GM19238 (cell line): ENCODE data around the gene SLC17A5.
A peak's percentile ranks its signal among the peaks of the same experiment; 100 is the strongest.
"Not testable (repeated sequence)": the region's sequence is repeated elsewhere in the genome, so short reads cannot be mapped to it uniquely, and the experiment has no call there.

ENCODE experiments used
- DNase-seq: peaks from one replicate; pipeline ENCODE4 v3.0.0; 2011; ENCODE audit warnings: low spot score; ENCODE audit not compliant: insufficient read length

Gene SLC17A5

GRCh38 chr6:73566954-73567591 lies 86.7 kb downstream of the SLC17A5 start:
- DNase-seq, result no peak

DNA sequence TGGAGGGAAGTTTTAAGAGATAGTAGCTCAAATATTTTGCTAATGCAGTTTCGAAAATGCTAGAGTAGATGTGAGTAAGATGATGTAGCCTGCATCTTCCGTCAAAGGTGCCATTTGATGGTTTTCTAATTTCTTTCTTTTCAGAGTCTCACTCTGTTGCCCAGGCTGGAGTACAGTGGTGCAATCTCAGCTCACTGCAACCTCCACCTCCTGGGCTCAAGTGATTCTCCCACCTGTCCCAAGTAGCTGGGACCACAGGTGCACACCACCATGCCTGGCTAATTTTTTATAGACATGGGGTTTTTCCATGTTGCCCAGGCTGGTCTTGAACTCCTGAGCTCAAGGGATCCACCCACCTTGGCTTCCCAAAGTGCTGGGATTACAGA lies 87.3 kb downstream of the SLC17A5 start:
- not testable (repeated sequence) for DNase-seq

DNA sequence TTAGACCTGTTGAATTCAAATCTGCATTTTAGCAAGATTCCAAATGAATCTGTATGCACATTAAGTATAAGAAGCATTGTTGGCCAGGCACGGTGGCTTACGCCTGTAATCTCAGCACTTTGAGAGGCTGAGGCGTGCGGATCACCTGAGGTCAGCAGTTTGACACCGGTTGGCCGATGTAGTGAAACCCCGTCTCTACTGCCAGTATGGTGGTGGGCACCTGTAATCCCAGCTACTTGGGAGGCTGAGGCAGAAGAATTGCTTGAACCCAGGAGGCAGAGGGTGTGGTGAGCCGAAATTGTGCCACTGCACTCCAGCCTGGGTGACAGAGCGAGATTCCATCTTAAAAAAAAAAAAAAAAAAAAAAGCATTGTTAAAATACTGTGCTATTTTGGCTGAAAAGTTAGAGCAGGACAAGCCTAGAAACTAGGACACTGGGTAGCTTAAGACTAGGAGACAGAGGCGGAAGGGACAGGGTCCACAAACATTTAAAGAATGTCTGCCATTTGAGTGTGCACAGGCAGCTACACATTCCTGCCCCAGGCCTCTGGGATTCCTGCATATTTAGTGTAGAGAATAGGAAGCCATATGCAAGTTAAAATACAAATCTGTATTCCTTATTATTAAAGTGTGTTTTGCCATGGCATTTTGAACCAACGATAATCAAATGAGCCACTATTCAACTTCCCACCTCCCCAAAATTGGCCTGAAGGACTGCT lies 87.9 kb downstream of the SLC17A5 start:
- DNase-seq, result no peak

- no peak for DNase-seq
Observed at GRCh38 chr6:73564578-73565345, 89.0 kb downstream of the SLC17A5 start.

DNA sequence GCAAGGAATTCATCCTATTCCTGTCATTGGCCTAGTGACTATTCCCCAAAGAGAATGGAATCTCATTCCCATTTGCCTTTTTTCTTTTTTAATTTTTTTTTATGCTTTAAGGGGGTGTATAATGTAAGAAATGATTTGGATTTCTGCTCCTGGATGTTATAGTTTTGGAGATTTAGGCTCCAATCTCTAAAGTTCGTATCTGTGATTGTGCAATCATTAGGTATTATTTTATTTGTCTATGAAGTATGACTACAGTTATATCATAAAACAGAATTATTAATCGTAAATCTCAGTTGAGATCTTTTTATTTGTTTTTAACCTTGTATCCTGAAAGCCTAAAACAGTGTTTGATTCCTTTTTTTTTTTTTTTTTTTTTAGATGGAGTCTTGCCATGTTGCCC lies 91.2 kb downstream of the SLC17A5 start:
- no peak for DNase-seq

GRCh38 chr6:73560853-73561407 lies 92.9 kb downstream of the SLC17A5 start:
- DNase-seq, result peak; percentile 19

DNA sequence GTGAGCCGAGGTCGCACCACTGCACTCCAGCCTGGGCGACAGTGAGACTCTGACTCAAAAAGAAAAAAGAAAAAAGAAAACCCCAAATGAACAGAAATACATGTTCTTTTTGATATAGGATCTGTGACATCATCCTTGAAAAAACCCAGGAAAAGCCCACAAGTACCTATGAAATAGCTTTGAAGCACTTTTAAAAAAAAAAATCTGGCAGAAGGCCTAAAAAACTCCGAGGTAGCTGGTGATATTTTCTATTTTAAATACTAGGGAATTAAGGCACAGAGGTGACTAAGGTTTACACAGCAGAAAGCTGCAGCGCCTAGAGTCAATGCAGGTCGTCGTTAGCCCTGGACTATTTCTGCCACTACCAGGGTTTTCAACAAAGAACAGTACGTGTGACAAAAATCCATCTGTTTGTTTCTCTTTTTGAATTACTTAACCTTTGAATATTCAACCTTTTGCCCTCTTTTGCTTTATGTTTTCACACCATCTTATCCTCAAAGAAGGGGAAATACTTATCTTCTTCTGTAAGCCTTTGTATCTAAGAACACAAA lies 93.5 kb downstream of the SLC17A5 start:
- DNase-seq, result no peak

GRCh38 chr6:73559399-73559794 lies 94.4 kb downstream of the SLC17A5 start:
- not testable (repeated sequence) for DNase-seq

GRCh38 chr6:73558624-73559398 lies 95.0 kb downstream of the SLC17A5 start:
- no peak for DNase-seq

DNA sequence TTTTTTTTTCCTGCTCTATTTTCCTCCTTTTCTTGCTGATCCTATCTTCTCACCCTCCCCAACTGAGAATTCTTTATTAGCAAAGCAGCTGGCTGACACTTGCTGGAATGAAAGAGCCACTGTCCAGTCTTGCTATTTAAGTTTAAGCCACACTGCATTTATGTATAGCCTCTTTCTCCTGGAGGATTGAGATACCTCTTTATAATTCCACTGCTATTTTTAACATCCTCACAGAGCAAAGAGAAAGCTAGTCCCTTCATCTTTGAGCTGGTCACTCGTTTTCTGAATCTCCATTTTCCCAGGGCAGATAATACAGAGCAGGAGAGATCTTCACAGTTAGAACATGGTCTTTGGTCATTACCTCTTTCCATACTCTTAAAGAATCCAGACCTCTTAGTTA lies 97.0 kb downstream of the SLC17A5 start:
- DNase-seq, result no peak

- DNase-seq, result not testable (repeated sequence)
Observed at GRCh38 chr6:73555380-73555949, 98.3 kb downstream of the SLC17A5 start.

DNA sequence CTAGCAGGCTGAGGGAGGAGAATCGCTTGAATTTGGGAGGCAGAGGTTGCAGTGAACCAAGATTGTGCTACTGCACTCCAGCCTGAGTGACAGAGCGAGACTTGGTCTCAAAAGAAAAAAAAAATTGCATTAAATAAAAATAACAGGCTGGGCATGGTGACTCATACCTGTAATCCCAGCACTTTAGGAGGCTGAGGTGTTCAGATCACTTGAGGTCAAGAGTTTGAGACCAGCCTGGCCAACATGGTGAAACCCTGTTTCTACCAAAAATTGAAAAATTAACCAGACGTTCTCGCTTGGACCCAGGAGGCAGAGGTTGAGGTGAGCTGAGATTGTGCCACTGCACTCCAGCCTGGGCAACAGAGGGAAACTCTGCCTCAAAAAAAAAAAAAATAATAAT lies 102.7 kb downstream of the SLC17A5 start:
- DNase-seq, result not testable (repeated sequence)

DNA sequence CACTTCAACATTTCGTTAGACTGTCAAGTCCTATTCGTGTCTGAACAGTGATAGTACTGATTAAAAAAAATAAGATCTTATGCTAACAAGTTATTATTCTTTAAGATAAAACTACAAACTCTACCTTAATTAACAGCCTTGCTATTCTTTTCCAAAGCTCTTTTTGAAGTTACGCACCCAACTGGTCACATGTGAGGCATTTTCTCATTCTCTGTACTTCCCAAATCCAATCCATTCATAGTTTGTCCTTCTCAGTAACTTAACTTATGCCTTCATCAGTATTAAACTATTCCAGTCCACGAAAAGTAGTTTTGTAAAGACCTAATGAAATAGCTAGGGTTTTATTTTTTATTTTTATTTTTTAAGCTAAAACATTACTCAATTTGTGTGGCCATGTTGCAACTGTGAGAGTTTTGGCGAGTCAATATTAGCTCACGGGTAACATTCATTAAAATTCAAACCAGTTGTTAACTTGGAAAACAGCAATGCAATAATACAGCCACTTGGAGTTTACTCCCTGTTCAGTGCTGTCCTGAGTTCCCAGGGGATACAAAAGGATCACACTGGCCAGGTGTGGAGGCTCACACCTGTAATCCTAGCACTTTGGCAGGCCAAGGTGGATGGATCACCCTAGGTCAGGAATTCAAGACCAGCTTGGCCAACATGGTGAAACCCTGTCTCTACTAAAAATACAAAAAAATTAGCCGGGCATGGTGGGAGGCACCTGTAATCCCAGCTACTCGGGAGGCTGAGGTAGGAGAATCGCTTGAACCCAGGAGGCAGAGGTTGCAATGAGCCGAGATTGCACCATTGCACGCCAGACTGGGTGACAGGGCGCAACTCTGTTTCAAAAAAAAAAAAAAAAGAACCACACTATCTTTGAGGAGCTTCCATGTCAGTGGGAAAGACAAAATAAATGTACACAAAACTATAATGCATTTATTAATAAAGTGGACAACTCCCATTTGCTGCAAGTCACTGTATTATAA lies 105.0 kb downstream of the SLC17A5 start:
- DNase-seq, result no peak

DNA sequence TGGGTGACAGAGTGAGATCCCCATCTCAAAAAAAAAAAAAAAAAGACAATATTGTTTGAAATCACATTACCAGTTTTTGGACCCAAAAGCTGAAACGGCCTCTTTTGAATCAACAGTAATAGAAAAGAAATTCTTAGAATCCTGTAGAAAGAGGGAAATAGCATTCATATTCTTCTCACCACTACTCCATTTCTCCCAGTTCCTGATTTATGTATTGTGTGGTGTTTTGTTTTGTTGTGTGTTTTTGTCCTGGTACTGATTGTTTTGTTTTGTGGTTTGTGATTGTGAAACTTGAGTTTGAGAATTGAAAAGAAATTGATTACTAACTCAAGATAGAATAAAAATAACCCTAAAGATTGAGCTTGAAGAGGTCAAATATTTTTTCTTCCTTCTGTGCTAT lies 106.8 kb downstream of the SLC17A5 start:
- no peak for DNase-seq
